ENCODE data around the gene GPAM. TPM values are rescaled to one million over a fixed set of nuclear protein-coding genes. Genes with fewer than 3 reads are reported as not detected.
"Not testable (repeated sequence)": the region's sequence is repeated elsewhere in the genome, so short reads cannot be mapped to it uniquely, and the experiment has no call there.

GPAM gene
- polyA plus RNA-seq, 3 donors: 0.37 to 1.3 (median 0.59) TPM

GRCh38 chr10:112229901-112230300 lies 46.3 kb upstream of the GPAM start:
- no peak for DNase-seq
- H3K27ac Mint-ChIP-seq: no peak overlapping the region
- H3K4me3 Mint-ChIP-seq: peak overlapping the region in 1 of 2 donors; percentile 44
- no peaks in the 10 kb centered on the region for H3K79me2 ChIP-seq (ENCODE audit: insufficient read depth, low read length)
- H3K27ac ChIP-seq (ENCODE audit: low read depth in 1 of 2, low read length in 2 of 2): no peak overlapping the region
- no peak overlapping the region for H2AFZ ChIP-seq (ENCODE audit: insufficient read depth, low read depth, low read length, poor library complexity, severe bottlenecking)
- H4K20me1 ChIP-seq (ENCODE audit: insufficient read depth, low read length): no peaks in the 10 kb centered on the region
- H3K9me3 Mint-ChIP-seq: peaks cover 8 to 18% (median 9%) of the 10 kb centered on the region in 7 donors
- H3K4me3 ChIP-seq (replicated peaks in 1 of 3; ENCODE audit: low read depth in 2 of 3, low read length in 3 of 3): no peak overlapping the region
- no peaks in the 10 kb centered on the region for H3K36me3 Mint-ChIP-seq
- peaks cover 69 to 71% (median 71%) of the 10 kb centered on the region in 3 donors for H3K27me3 Mint-ChIP-seq (ENCODE audit: low read depth in 3 of 3)
- no peak overlapping the region for H3K4me2 ChIP-seq (replicated peaks; ENCODE audit: extremely low read depth, low read length, poor library complexity, severe bottlenecking)
- H3K27me3 ChIP-seq (ENCODE audit: control insufficient read depth in 2 of 2, insufficient read depth in 2 of 2, low read length in 2 of 2): peaks cover 36 to 78% of the 10 kb centered on the region in 2 donors
- no peak overlapping the region for H3K9ac ChIP-seq (ENCODE audit: insufficient read depth, low read length, poor library complexity, severe bottlenecking)
- intact Hi-C loops (cut with micrococcal nuclease): no loop called here
- TF ChIP-seq CTCF (IDR thresholded peaks at IDR 0.05): no peak
- H3K4me1 ChIP-seq (ENCODE audit: control insufficient read depth in 1 of 2, insufficient read depth in 2 of 2, low read length in 2 of 2): peaks cover 5 to 8% of the 10 kb centered on the region in 2 donors
- H3K36me3 ChIP-seq (replicated peaks in 1 of 2; ENCODE audit: control insufficient read depth in 1 of 2, insufficient read depth in 2 of 2, low read length in 2 of 2): no peaks in the 10 kb centered on the region
- no CpG with 5 or more reads among the region's 3 CpGs for WGBS (ENCODE audit: insufficient coverage)
- peaks cover 11 to 12% of the 10 kb centered on the region in 2 donors for H3K9me3 ChIP-seq (replicated peaks in 1 of 2; ENCODE audit: control insufficient read depth in 1 of 2, insufficient read depth in 1 of 2, low read length in 2 of 2)
- H3K4me1 Mint-ChIP-seq: peaks cover 16% of the 10 kb centered on the region

GRCh38 chr10:112229096-112229495 lies 45.5 kb upstream of the GPAM start:
- Histone ChIP-seq H3K9ac (ENCODE audit: insufficient read depth, low read length, poor library complexity, severe bottlenecking) (no peak overlapping the region), H3K4me2 (replicated peaks; ENCODE audit: extremely low read depth, low read length, poor library complexity, severe bottlenecking) (no peak overlapping the region), H3K4me3 (replicated peaks in 1 of 3; ENCODE audit: low read depth in 2 of 3, low read length in 3 of 3) (no peak overlapping the region), H3K79me2 (ENCODE audit: insufficient read depth, low read length) (no peaks in the 10 kb centered on the region), H3K27me3 (ENCODE audit: control insufficient read depth in 2 of 2, insufficient read depth in 2 of 2, low read length in 2 of 2) (peaks cover 42 to 79% of the 10 kb centered on the region in 2 donors), H3K9me3 (replicated peaks in 1 of 2; ENCODE audit: control insufficient read depth in 1 of 2, insufficient read depth in 1 of 2, low read length in 2 of 2) (peaks cover 11 to 12% of the 10 kb centered on the region in 2 donors), H4K20me1 (ENCODE audit: insufficient read depth, low read length) (no peaks in the 10 kb centered on the region), H3K27ac (ENCODE audit: low read depth in 1 of 2, low read length in 2 of 2) (no peak overlapping the region), H2AFZ (ENCODE audit: insufficient read depth, low read depth, low read length, poor library complexity, severe bottlenecking) (no peak overlapping the region), H3K36me3 (replicated peaks in 1 of 2; ENCODE audit: control insufficient read depth in 1 of 2, insufficient read depth in 2 of 2, low read length in 2 of 2) (no peaks in the 10 kb centered on the region), H3K4me1 (ENCODE audit: control insufficient read depth in 1 of 2, insufficient read depth in 2 of 2, low read length in 2 of 2) (peaks cover 5 to 8% of the 10 kb centered on the region in 2 donors)
- no peak for TF ChIP-seq CTCF (IDR thresholded peaks at IDR 0.05)
- Mint-ChIP-seq H3K9me3 (peaks cover 8 to 18% (median 9%) of the 10 kb centered on the region in 7 donors), H3K27me3 (ENCODE audit: low read depth in 3 of 3) (peaks cover 67 to 71% (median 70%) of the 10 kb centered on the region in 3 donors), H3K36me3 (no peaks in the 10 kb centered on the region), H3K4me3 (peak overlapping the region in 1 of 2 donors; percentile 43), H3K27ac (no peak overlapping the region), H3K4me1 (peaks cover 16% of the 10 kb centered on the region)
- WGBS (ENCODE audit: insufficient coverage): no CpG with 5 or more reads among the region's 2 CpGs
- DNase-seq: no peak
- intact Hi-C loops (cut with micrococcal nuclease): no loop called here

- intact Hi-C loops (cut with micrococcal nuclease); H4K20me1 ChIP-seq (ENCODE audit: insufficient read depth, low read length); H3K4me1 ChIP-seq (ENCODE audit: control insufficient read depth in 1 of 2, insufficient read depth in 2 of 2, low read length in 2 of 2); H3K27ac ChIP-seq (ENCODE audit: low read depth in 1 of 2, low read length in 2 of 2); H3K36me3 Mint-ChIP-seq; H3K4me2 ChIP-seq (replicated peaks; ENCODE audit: extremely low read depth, low read length, poor library complexity, severe bottlenecking); H3K4me3 Mint-ChIP-seq; H3K79me2 ChIP-seq (ENCODE audit: insufficient read depth, low read length); H3K27ac Mint-ChIP-seq; DNase-seq; H3K36me3 ChIP-seq (replicated peaks in 1 of 2; ENCODE audit: control insufficient read depth in 1 of 2, insufficient read depth in 2 of 2, low read length in 2 of 2); H2AFZ ChIP-seq (ENCODE audit: insufficient read depth, low read depth, low read length, poor library complexity, severe bottlenecking); H3K4me3 ChIP-seq (replicated peaks in 1 of 3; ENCODE audit: low read depth in 2 of 3, low read length in 3 of 3); H3K9ac ChIP-seq (ENCODE audit: insufficient read depth, low read length, poor library complexity, severe bottlenecking): not testable (repeated sequence)
- 88% methylated on average over 1 of the region's 3 CpGs for WGBS (ENCODE audit: insufficient coverage)
- Mint-ChIP-seq H3K4me1 (peaks cover 16% of the 10 kb centered on the region), H3K9me3 (peaks cover 8 to 18% (median 9%) of the 10 kb centered on the region in 7 donors), H3K27me3 (ENCODE audit: low read depth in 3 of 3) (peaks cover 67 to 73% (median 71%) of the 10 kb centered on the region in 3 donors)
- Histone ChIP-seq H3K27me3 (ENCODE audit: control insufficient read depth in 2 of 2, insufficient read depth in 2 of 2, low read length in 2 of 2) (peaks cover 47 to 81% of the 10 kb centered on the region in 2 donors), H3K9me3 (replicated peaks in 1 of 2; ENCODE audit: control insufficient read depth in 1 of 2, insufficient read depth in 1 of 2, low read length in 2 of 2) (peaks cover 11 to 12% of the 10 kb centered on the region in 2 donors)
Observed at GRCh38 chr10:112228366-112229088, 45.0 kb upstream of the GPAM start.

Measured in CD14-positive monocyte (primary cell).